Liver (tissue), 9 donors: Measurements from ENCODE around the gene GAPVD1. TPM values are rescaled to one million over a fixed set of nuclear protein-coding genes. Genes with fewer than 3 reads are reported as not detected.

Experiments
- DNase-seq: peaks from one replicate; pipeline ENCODE4 v3.0.0-alpha.2; 2017; ENCODE audit warnings: low spot score
- H3K27ac ChIP-seq, 2 donors: one replicate each; pipeline ENCODE4 v1.7.0; 2013; ENCODE audit warnings: inconsistent platforms in 2 of 2, low read length in 2 of 2, control low read depth in 1 of 2, low read depth in 1 of 2, mild to moderate bottlenecking in 1 of 2
- H3K27me3 ChIP-seq, 4 donors: one replicate each; pipeline versions ENCODE4 v1.6.1 to v1.7.0; 2013; ENCODE audit warnings: low read length in 3 of 4, inconsistent platforms in 1 of 4, mild to moderate bottlenecking in 1 of 4, moderate library complexity in 1 of 4; ENCODE audit not compliant: control insufficient read depth in 4 of 4, insufficient read depth in 4 of 4
- H3K36me3 ChIP-seq, 4 donors: one replicate each; pipeline versions ENCODE4 v1.6.1 to v1.7.0; 2013; ENCODE audit warnings: low read length in 3 of 4, mild to moderate bottlenecking in 3 of 4, low read depth in 1 of 4, moderate library complexity in 1 of 4; ENCODE audit not compliant: control insufficient read depth in 4 of 4, insufficient read depth in 3 of 4
- H3K4me1 ChIP-seq, 4 donors: one replicate each; pipeline versions ENCODE4 v1.6.1 to v1.7.0; 2013; ENCODE audit warnings: low read length in 3 of 4, mild to moderate bottlenecking in 3 of 4, moderate library complexity in 1 of 4; ENCODE audit not compliant: control insufficient read depth in 4 of 4, insufficient read depth in 4 of 4
- H3K4me3 ChIP-seq, 3 donors: one replicate each; pipeline versions ENCODE4 v1.6.1 to v1.7.0; 2013; ENCODE audit warnings: low read length in 3 of 3, control low read depth in 1 of 3, low read depth in 1 of 3, mild to moderate bottlenecking in 1 of 3
- H3K9ac ChIP-seq, 2 donors: one replicate each; pipeline ENCODE4 v1.7.0; 2013; ENCODE audit warnings: low read length in 2 of 2, mild to moderate bottlenecking in 2 of 2, moderate library complexity in 2 of 2, control low read depth in 1 of 2, low read depth in 1 of 2
- H3K9me3 ChIP-seq, 4 donors: one replicate each; pipeline versions ENCODE4 v1.6.1 to v1.7.0; 2013; ENCODE audit warnings: low read length in 3 of 4; ENCODE audit not compliant: control insufficient read depth in 4 of 4
- ATF3 ChIP-seq: IDR thresholded peaks from 2 replicates; pipeline ENCODE4 v1.6.1; 2016; ENCODE audit warnings: antibody characterized with exemption
- CTCF ChIP-seq: fragments of 150-350 bp; IDR thresholded peaks from 2 replicates; pipeline ENCODE4 v1.5.1; 2017; ENCODE audit warnings: improper control_type of control experiment, low read depth, low read length; ENCODE audit not compliant: missing input control
- EGR1 ChIP-seq, 2 donors: IDR thresholded peaks; 2 replicates each; pipeline ENCODE4 v1.6.1; 2016 to 2018; ENCODE audit warnings: antibody characterized with exemption in 2 of 2, low read depth in 2 of 2
- FOXA1 ChIP-seq: IDR thresholded peaks from 2 replicates; pipeline ENCODE4 v1.6.1; 2016; ENCODE audit warnings: antibody characterized with exemption
- FOXA2 ChIP-seq: IDR thresholded peaks from 2 replicates; pipeline ENCODE4 v1.6.1; 2016; ENCODE audit warnings: antibody characterized with exemption
- GABPA ChIP-seq, 2 donors: IDR thresholded peaks in 1 of 2; conservative IDR thresholded peaks in 1 of 2; 2 replicates each; pipeline ENCODE4 v1.6.1; 2016; ENCODE audit warnings: antibody characterized with exemption in 2 of 2, mild to moderate bottlenecking in 1 of 2, moderate library complexity in 1 of 2
- HNF4A ChIP-seq, 2 donors: conservative IDR thresholded peaks; 2 replicates each; pipeline ENCODE4 v1.6.1; 2016; ENCODE audit warnings: antibody characterized with exemption in 2 of 2, mild to moderate bottlenecking in 2 of 2
- HNF4G ChIP-seq: IDR thresholded peaks from 2 replicates; pipeline ENCODE4 v1.6.1; 2016; ENCODE audit warnings: antibody characterized with exemption
- JUND ChIP-seq, 2 donors: IDR thresholded peaks; 2 replicates each; pipeline ENCODE4 v1.6.1; 2016; ENCODE audit warnings: antibody characterized with exemption in 2 of 2
- MAX ChIP-seq: IDR thresholded peaks from 2 replicates; pipeline ENCODE4 v1.6.1; 2016; ENCODE audit warnings: antibody characterized with exemption
- NR2F2 ChIP-seq: IDR thresholded peaks from 2 replicates; pipeline ENCODE4 v1.6.1; 2016; ENCODE audit warnings: antibody characterized with exemption
- RAD21 ChIP-seq, 2 donors: IDR thresholded peaks; 2 replicates each; pipeline ENCODE4 v1.6.1; 2016; ENCODE audit warnings: antibody characterized with exemption in 2 of 2, mild to moderate bottlenecking in 2 of 2
- REST ChIP-seq: IDR thresholded peaks from 2 replicates; pipeline ENCODE4 v1.6.1; 2016; ENCODE audit warnings: antibody characterized with exemption, mild to moderate bottlenecking
- RXRA ChIP-seq, 2 donors: IDR thresholded peaks; 2 replicates each; pipeline ENCODE4 v1.6.1; 2017 to 2018; ENCODE audit warnings: antibody characterized with exemption in 2 of 2, mild to moderate bottlenecking in 1 of 2
- SP1 ChIP-seq: IDR thresholded peaks from 2 replicates; pipeline ENCODE4 v1.6.1; 2018; ENCODE audit warnings: antibody characterized with exemption, mild to moderate bottlenecking
- TAF1 ChIP-seq: conservative IDR thresholded peaks from 2 replicates; pipeline ENCODE4 v1.6.1; 2016; ENCODE audit warnings: antibody characterized with exemption, mild to moderate bottlenecking
- YY1 ChIP-seq: IDR thresholded peaks from 2 replicates; pipeline ENCODE4 v1.6.1; 2016; ENCODE audit warnings: antibody characterized with exemption, mild to moderate bottlenecking
- ZBTB33 ChIP-seq: IDR thresholded peaks from 2 replicates; pipeline ENCODE4 v1.6.1; 2016; ENCODE audit warnings: antibody characterized with exemption
- WGBS: extraction: QIAGEN DNeasy Blood & Tissue Kit; methylation state at CpG from one replicate; pipeline ENCODE4 v1.1.7; 2013; 5-methylcytosine and 5-hydroxymethylcytosine counted together
- polyA plus RNA-seq, 2 donors: library from polyadenylated mRNA; stranded (reverse) in 1 of 2; unstranded in 1 of 2; fragments of 200-250 nt in 1 of 2; fragments of >200 nt in 1 of 2; fragmentation: Nextera tagmentation in 1 of 2; extraction: Ambion mirVana in 1 of 2; gene quantifications; one replicate each; pipeline versions ENCODE4 v1.2.1 to v1.2.3, GENCODE V29; 2013 to 2015
- total RNA-seq, 2 donors: library from RNA; depleted of rRNA; stranded (reverse); fragments of >200 nt; gene quantifications; one replicate each; pipeline ENCODE4 v1.2.3, GENCODE V29; 2014
- donor health status: healthy.
- donor health status: healthy.
- donor health status: healthy.
- donor health status: healthy.
- donor health status: healthy.

Gene GAPVD1
- total and polyA plus RNA-seq, 4 donors: 5.5 to 89.7 (median 28.6) TPM

- TF ChIP-seq ATF3 (no peak), GABPA (IDR thresholded peaks at IDR 0.05 in 1 of 2, conservative IDR thresholded peaks at IDR 0.05 in 1 of 2) (no peak), YY1 (no peak), SP1 (no peak), JUND (IDR thresholded peaks at IDR 0.05) (no peak), TAF1 (no peak), FOXA2 (no peak), HNF4A (conservative IDR thresholded peaks at IDR 0.05) (no peak), CTCF (no peak), NR2F2 (no peak), RXRA (IDR thresholded peaks at IDR 0.05) (no peak), ZBTB33 (no peak), RAD21 (IDR thresholded peaks at IDR 0.05) (no peak), REST (no peak), HNF4G (no peak), MAX (no peak), EGR1 (IDR thresholded peaks at IDR 0.05; ENCODE audit: low read depth in 2 of 2) (no peak), FOXA1 (no peak)
- no peaks in the 10 kb centered on the region for H3K27me3 ChIP-seq
- WGBS: 88% methylated on average over 8 of the region's 8 CpGs
- peaks cover 9 to 33% (median 18%) of the 10 kb centered on the region in 4 donors for H3K36me3 ChIP-seq
- no peak overlapping the region for H3K4me3 ChIP-seq
- no peaks in the 10 kb centered on the region for H3K4me1 ChIP-seq
- H3K9ac ChIP-seq: no peak overlapping the region
- no peaks in the 10 kb centered on the region for H3K9me3 ChIP-seq
- no peak overlapping the region for H3K27ac ChIP-seq
- no peak for DNase-seq
Measured at GRCh38 chr9:125337236-125337635, 75.6 kb downstream of the GAPVD1 start.
